DOHH2 (cell line): ENCODE measurements around the gene TMEM82.

Experiments used
- CTCF ChIP-seq: fragments of 200-600 bp; sonication (generic); IDR thresholded peaks from one replicate; pipeline ENCODE4 v1.5.1; 2014; ENCODE audit warnings: antibody characterized with exemption, mild to moderate bottlenecking, low read depth, low read length; ENCODE audit not compliant: poor library complexity, severe bottlenecking
- EZH2phosphoT487 ChIP-seq: fragments of 200-600 bp; sonication (generic); IDR thresholded peaks from 2 replicates; pipeline ENCODE4 v1.6.1; 2017; ENCODE audit warnings: borderline replicate concordance, mild to moderate bottlenecking, antibody characterized with exemption, low read length, moderate library complexity, mixed read lengths

DNA sequence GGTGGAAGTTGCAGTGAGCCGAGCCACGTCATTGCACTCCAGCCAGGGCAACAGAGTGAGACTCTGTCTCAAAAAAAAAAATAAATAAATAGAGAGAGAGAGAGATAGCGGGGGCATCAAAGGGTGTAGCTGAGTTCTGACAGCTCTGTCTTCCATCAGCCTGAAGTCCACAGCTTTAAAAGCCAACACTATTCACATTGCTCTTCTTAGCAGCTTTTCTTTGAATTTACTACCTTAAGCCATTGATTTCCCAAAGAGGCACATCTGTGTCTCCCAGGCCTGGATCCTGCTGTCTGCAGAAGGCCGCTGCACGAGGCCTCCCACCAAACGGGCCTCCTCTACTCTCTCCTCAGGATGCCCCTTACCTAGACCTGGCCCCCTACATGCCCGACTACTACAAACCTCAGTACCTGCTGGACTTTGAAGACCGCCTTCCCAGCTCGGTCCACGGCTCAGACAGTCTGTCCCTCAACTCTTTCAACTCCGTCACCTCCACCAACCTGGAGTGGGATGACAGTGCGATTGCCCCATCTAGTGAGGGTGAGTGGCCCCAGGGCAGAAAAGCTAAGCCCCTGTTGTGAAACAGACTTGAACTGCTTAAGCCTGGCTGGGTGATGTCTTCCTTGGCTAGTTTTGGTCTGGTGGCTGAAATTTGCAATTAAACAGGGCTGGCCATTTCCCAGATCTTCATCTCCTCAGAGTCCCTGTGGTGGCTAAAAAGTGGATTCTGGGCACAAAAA lies 22.7 kb upstream of the TMEM82 start:
- TF ChIP-seq CTCF (peak; percentile 21), EZH2phosphoT487 (no peak)
